ENCODE results near the gene PCDH1. TPM values are rescaled to one million over a fixed set of nuclear protein-coding genes. Genes with fewer than 3 reads are reported as not detected.
A peak's percentile ranks its signal among the peaks of the same experiment; 100 is the strongest.

Gene PCDH1
- total and polyA plus RNA-seq, 2 of the 13 experiments (the other 11 are each of a cell fraction or from before 2014, with no cell fraction given), result 0.11 to 0.83 TPM

GRCh38 chr5:141915881-141916336 lies 37.7 kb upstream of the PCDH1 start:
- BruUV-seq (replicated peaks), result no TSS peak
- DNase-seq (ENCODE audit: low spot score) (no peak), FAIRE-seq (no peak), ATAC-seq (peak; percentile 31)
- H4K20me1 ChIP-seq (ENCODE audit: insufficient read depth, low read length), result no peaks in the 10 kb centered on the region
- no peak overlapping the region for H3K4me2 ChIP-seq (ENCODE audit: low read depth, low read length)
- ChIA-PET CTCF (ENCODE audit: low intra/inter-chr PET ratio, low total read pairs) (no interaction called here), POLR2A (interaction anchor here (3.9 kb wide), 1 partner anchor 8 kb away, joined by 22 read pairs; the partner anchor contains the start of gene DELE1)
- peaks cover 0 to 32% of the 10 kb centered on the region in 2 experiments; a peak in 3 of 5 replicates for H3K27me3 ChIP-seq (ENCODE audit: control insufficient read depth in 1 of 2, insufficient read depth in 2 of 2, low read length in 2 of 2)
- in situ Hi-C loops (cut with HindIII; ENCODE audit: extremely low pct_ligation_motif_present, low pct_unique_long_range_greater_than_20kb) (no loop called here), intact Hi-C loops (cut with micrococcal nuclease; ENCODE audit: unreplicated experiment) (loop anchor here (2.0 kb wide), 1 partner anchor 45 kb away; no protein-coding TSS in a partner anchor)
- H3K9ac ChIP-seq (ENCODE audit: insufficient read depth, low read depth, low read length), result no peak overlapping the region
- no peak overlapping the region for H3K27ac ChIP-seq (ENCODE audit: extremely low read length, insufficient read depth, low read length)
- no peak overlapping the region for H2AFZ ChIP-seq (ENCODE audit: low read length)
- peaks cover 27% of the 10 kb centered on the region for H3K4me1 ChIP-seq (ENCODE audit: insufficient read depth, low read length)
- no peak overlapping the region for H3K4me3 ChIP-seq (replicated peaks in 1 of 3; ENCODE audit: insufficient read depth in 1 of 3, low read depth in 2 of 3, low read length in 3 of 3)
- H3K9me3 ChIP-seq (ENCODE audit: low read length), result no peaks in the 10 kb centered on the region
- no peaks in the 10 kb centered on the region for H3K79me2 ChIP-seq (ENCODE audit: insufficient read depth, low read length)
- no peaks in the 10 kb centered on the region for H3K36me3 ChIP-seq (replicated peaks in 1 of 2; ENCODE audit: control insufficient read depth in 1 of 2, insufficient read depth in 2 of 2, low read length in 2 of 2)
- WGBS (ENCODE audit: low lambda C conversion rate), result 19% methylated on average over 5 of the region's 6 CpGs
- TF ChIP-seq E2F5 (CRISPR knock-in tag; conservative IDR thresholded peaks at IDR 0.05) (no peak), GTF3A (CRISPR knock-in tag; conservative IDR thresholded peaks at IDR 0.05) (no peak), ZNF530 (CRISPR knock-in tag; IDR thresholded peaks at IDR 0.05; ENCODE audit: low read depth) (no peak), PRDM15 (CRISPR knock-in tag; IDR thresholded peaks at IDR 0.05) (no peak), YEATS2 (CRISPR knock-in tag; IDR thresholded peaks at IDR 0.05; ENCODE audit: borderline replicate concordance) (no peak), KMT2A (CRISPR knock-in tag; IDR thresholded peaks at IDR 0.05) (no peak), RXRB (CRISPR knock-in tag; IDR thresholded peaks at IDR 0.05; ENCODE audit: borderline replicate concordance) (no peak), HNRNPUL1 (IDR thresholded peaks at IDR 0.05; ENCODE audit: low read depth, low read length) (no peak), REPIN1 (CRISPR knock-in tag; IDR thresholded peaks at IDR 0.05; ENCODE audit: borderline replicate concordance, low read depth) (no peak), SATB2 (CRISPR knock-in tag; IDR thresholded peaks at IDR 0.05) (no peak), MBNL3 (CRISPR knock-in tag; conservative IDR thresholded peaks at IDR 0.05) (no peak), ZNF275 (CRISPR knock-in tag; IDR thresholded peaks at IDR 0.05; ENCODE audit: borderline replicate concordance) (no peak), ADNP (CRISPR knock-in tag; IDR thresholded peaks at IDR 0.05) (no peak), ATF7-NPFF (CRISPR knock-in tag; IDR thresholded peaks at IDR 0.05; ENCODE audit: low read depth) (no peak), HCFC1 (IDR thresholded peaks at IDR 0.05; ENCODE audit: low read depth, low read length) (no peak)
- TF ChIP-seq, protein P1, sequence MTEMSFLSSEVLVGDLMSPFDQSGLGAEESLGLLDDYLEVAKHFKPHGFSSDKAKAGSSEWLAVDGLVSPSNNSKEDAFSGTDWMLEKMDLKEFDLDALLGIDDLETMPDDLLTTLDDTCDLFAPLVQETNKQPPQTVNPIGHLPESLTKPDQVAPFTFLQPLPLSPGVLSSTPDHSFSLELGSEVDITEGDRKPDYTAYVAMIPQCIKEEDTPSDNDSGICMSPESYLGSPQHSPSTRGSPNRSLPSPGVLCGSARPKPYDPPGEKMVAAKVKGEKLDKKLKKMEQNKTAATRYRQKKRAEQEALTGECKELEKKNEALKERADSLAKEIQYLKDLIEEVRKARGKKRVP (CRISPR knock-in tag; IDR thresholded peaks at IDR 0.05), result no peak
- TF ChIP-seq, protein P2, sequence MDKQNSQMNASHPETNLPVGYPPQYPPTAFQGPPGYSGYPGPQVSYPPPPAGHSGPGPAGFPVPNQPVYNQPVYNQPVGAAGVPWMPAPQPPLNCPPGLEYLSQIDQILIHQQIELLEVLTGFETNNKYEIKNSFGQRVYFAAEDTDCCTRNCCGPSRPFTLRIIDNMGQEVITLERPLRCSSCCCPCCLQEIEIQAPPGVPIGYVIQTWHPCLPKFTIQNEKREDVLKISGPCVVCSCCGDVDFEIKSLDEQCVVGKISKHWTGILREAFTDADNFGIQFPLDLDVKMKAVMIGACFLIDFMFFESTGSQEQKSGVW (CRISPR knock-in tag; IDR thresholded peaks at IDR 0.05; ENCODE audit: borderline replicate concordance), result no peak
